Islet of Langerhans (tissue), 1 donor: ENCODE measurements around the gene SPATA12.

Source experiments
- FAIRE-seq: peaks from one replicate; lab custom pipeline; 2011; peaks lifted over from hg19 to GRCh38; lab: Jason Lieb, UNC

SPATA12 gene

GRCh38 chr3:57120040-57120439 is 59.6 kb downstream of the SPATA12 start:
- FAIRE-seq = no peak

- FAIRE-seq = no peak
Observed at GRCh38 chr3:57120451-57121174, 60.1 kb downstream of the SPATA12 start.
